Measurements from ENCODE around the gene OR13H1. TPM values are rescaled to one million over a fixed set of nuclear protein-coding genes. Genes with fewer than 3 reads are reported as not detected.

Gene OR13H1
- total RNA-seq, 2 donors from 2014 or later, result not detected

- Histone ChIP-seq H3K9me3 (no peaks in the 10 kb centered on the region), H3K4me1 (no peaks in the 10 kb centered on the region), H3K36me3 (no peaks in the 10 kb centered on the region), H3K27me3 (no peaks in the 10 kb centered on the region), H3K27ac (no peak overlapping the region), H3K4me3 (no peak overlapping the region)
- no peak for DNase-seq (ENCODE audit: low spot score)
- no peak for TF ChIP-seq CTCF (IDR thresholded peaks at IDR 0.05)
Observed at GRCh38 chrX:131558562-131558961, 14.7 kb downstream of the OR13H1 start.

- no peaks in the 10 kb centered on the region for H3K9me3 ChIP-seq
- DNase-seq (ENCODE audit: low spot score), result no peak
- H3K27me3 ChIP-seq, result no peaks in the 10 kb centered on the region
- no peaks in the 10 kb centered on the region for H3K36me3 ChIP-seq
- no peak overlapping the region for H3K4me3 ChIP-seq
- H3K4me1 ChIP-seq, result no peaks in the 10 kb centered on the region
- H3K27ac ChIP-seq, result no peak overlapping the region
- TF ChIP-seq CTCF (IDR thresholded peaks at IDR 0.05), result no peak
Observed at GRCh38 chrX:131564553-131565229, 20.8 kb downstream of the OR13H1 start.

- Histone ChIP-seq H3K27me3 (no peaks in the 10 kb centered on the region), H3K4me1 (no peaks in the 10 kb centered on the region), H3K9me3 (peaks cover 0 to 5% of the 10 kb centered on the region in 2 donors), H3K27ac (no peak overlapping the region), H3K36me3 (no peaks in the 10 kb centered on the region), H3K4me3 (no peak overlapping the region)
- TF ChIP-seq CTCF (IDR thresholded peaks at IDR 0.05), result no peak
- no peak for DNase-seq (ENCODE audit: low spot score)
Observed at GRCh38 chrX:131565909-131566308, 22.0 kb downstream of the OR13H1 start.

GRCh38 chrX:131571348-131571747 lies 27.5 kb downstream of the OR13H1 start:
- H3K27me3 ChIP-seq, result no peaks in the 10 kb centered on the region

GRCh38 chrX:131572372-131573014 lies 28.6 kb downstream of the OR13H1 start:
- Histone ChIP-seq H3K4me3 (no peak overlapping the region), H3K4me1 (no peaks in the 10 kb centered on the region), H3K27ac (no peak overlapping the region), H3K27me3 (no peaks in the 10 kb centered on the region), H3K9me3 (peaks cover 0 to 5% of the 10 kb centered on the region in 2 donors), H3K36me3 (no peaks in the 10 kb centered on the region)
- TF ChIP-seq CTCF (IDR thresholded peaks at IDR 0.05), result no peak
- DNase-seq (ENCODE audit: low spot score), result no peak

More at GRCh38 chrX:131571348-131571747, 27.5 kb downstream of the OR13H1 start:
- TF ChIP-seq CTCF (IDR thresholded peaks at IDR 0.05), result no peak
- no peaks in the 10 kb centered on the region for H3K36me3 ChIP-seq
- H3K27ac ChIP-seq, result no peak overlapping the region
- no peak for DNase-seq (ENCODE audit: low spot score)
- peaks cover 0 to 5% of the 10 kb centered on the region in 2 donors for H3K9me3 ChIP-seq
- H3K4me3 ChIP-seq, result no peak overlapping the region
- no peaks in the 10 kb centered on the region for H3K4me1 ChIP-seq
